Thymus (tissue), 11 donors: ENCODE measurements around the gene FOXF2. TPM values are rescaled to one million over a fixed set of nuclear protein-coding genes. Genes with fewer than 3 reads are reported as not detected.

ENCODE experiments used
- DNase-seq, 9 donors: peaks; one replicate each; pipeline ENCODE4 v3.0.0-alpha.2; 2013; ENCODE audit warnings: low spot score in 9 of 9, low read depth in 6 of 9, missing footprints in 1 of 9
- H3K27ac ChIP-seq, 2 donors: one replicate each; pipeline ENCODE4 v1.5.1; 2013; ENCODE audit warnings: control low read depth in 1 of 2, low read depth in 1 of 2, low read length in 1 of 2, mild to moderate bottlenecking in 1 of 2, moderate library complexity in 1 of 2
- H3K27me3 ChIP-seq, 2 donors: one replicate each; pipeline ENCODE4 v1.5.1; 2013; ENCODE audit warnings: low read length in 1 of 2; ENCODE audit not compliant: control insufficient read depth in 2 of 2, insufficient read depth in 1 of 2
- H3K36me3 ChIP-seq, 2 donors: one replicate each; pipeline ENCODE4 v1.5.1; 2013; ENCODE audit warnings: low read length in 1 of 2, mild to moderate bottlenecking in 1 of 2, moderate library complexity in 1 of 2; ENCODE audit not compliant: control insufficient read depth in 2 of 2, insufficient read depth in 2 of 2
- H3K4me1 ChIP-seq, 2 donors: one replicate each; pipeline ENCODE4 v1.5.1; 2013; ENCODE audit warnings: low read length in 2 of 2; ENCODE audit not compliant: control insufficient read depth in 2 of 2, insufficient read depth in 2 of 2
- H3K4me3 ChIP-seq, 2 donors: one replicate each; pipeline ENCODE4 v1.5.1; 2013; ENCODE audit warnings: low read length in 2 of 2, control low read depth in 1 of 2, mild to moderate bottlenecking in 1 of 2
- H3K9me3 ChIP-seq, 2 donors: one replicate each; pipeline ENCODE4 v1.5.1; 2013; ENCODE audit warnings: low read length in 1 of 2, mild to moderate bottlenecking in 1 of 2; ENCODE audit not compliant: control insufficient read depth in 2 of 2, insufficient read depth in 1 of 2
- WGBS: extraction: QIAGEN DNeasy Blood & Tissue Kit; methylation state at CpG from one replicate; pipeline ENCODE4 v1.1.7; 2013; 5-methylcytosine and 5-hydroxymethylcytosine counted together
- polyA plus RNA-seq: library from polyadenylated mRNA; stranded (reverse); fragments of 200-250 nt; gene quantifications from one replicate; pipeline ENCODE4 v1.2.3, GENCODE V29; 2013
- total RNA-seq: library from RNA; stranded (reverse); fragments of 120-200 nt; gene quantifications from one replicate; pipeline ENCODE4 v1.2.4, GENCODE V29; 2013
- donor health status: healthy.

FOXF2 gene
- total and polyA plus RNA-seq, 2 donors = 0.30 TPM; not detected in 1

DNA sequence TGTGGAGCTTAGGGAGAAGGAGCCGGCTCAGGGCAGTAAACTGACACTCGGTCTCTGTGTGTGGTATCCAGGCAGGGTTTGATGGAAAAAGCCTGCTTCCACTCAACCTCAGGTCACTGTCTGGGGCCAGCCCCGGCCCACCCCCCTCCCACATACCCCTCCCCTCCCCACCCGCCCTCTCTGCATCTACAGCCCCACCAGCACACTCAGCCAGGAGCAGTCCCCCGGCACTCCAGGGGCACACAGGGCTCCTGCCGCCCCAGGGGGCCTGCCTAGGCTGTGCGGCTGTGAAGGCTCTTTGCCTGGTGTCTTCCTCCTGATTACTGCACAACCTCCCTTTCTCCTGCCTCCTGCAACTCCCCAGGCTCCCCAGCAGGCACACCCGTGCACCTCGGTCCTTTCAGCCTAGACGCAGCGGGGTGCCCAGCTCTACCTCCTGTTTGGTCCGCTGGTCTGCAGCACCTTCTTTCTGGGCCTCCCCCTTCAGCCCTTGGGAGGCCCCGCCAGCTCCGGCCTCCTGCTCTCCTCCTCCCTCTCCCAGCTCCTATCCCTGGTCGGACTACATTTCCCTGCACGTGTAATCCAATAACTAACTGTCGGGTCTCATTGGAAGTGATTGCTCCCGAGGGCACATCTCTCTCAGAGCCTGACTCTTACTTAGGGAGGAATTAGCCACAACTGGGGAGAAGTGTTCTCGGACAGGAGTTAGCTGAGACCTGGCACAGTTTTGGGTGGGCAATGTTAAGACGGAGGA lies 1.3 kb upstream of the FOXF2 start:
- H3K27ac ChIP-seq = no peak overlapping the region
- H3K4me1 ChIP-seq = no peaks in the 10 kb centered on the region

DNA sequence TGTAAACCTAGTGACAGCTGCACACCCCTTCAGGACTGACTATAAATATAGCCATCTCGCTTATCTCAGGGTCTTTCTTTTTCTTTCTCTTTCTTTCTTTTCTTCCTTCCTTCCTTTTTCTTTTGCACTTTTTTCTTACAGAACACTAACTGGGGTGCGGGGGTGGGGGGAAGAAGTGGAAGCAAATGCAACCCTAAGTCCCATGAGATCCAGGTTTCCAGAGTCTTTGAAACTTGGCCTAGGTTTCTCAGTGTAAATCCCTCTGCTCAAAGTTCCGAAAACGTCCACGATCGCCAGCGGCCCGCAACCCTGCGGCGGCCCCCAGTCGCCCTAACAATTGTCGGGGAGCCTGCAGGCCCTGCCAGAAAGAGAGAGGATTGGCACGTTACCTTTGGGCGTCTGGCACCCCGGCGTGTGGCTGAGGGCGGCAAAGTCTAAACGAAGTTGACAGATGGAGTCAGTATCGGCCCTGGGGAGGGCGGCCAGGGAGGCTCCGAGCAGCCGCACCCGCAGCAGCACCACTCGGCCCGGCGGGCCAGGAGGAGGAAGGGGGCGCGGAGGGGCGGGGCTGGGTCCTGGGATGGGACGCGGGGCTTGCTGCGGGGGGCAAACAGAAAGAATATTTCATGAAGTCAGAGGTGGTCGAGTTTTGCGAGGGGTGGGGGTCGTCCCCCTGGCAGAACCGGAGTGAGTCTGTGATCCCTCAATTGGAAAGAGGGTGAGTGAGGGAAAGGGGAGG lies 577 bp upstream of the FOXF2 start:
- WGBS = 6% methylated on average over 36 of the region's 36 CpGs
- Histone ChIP-seq H3K27me3 (peaks cover 96% of the 10 kb centered on the region in 2 donors), H3K27ac (no peak overlapping the region), H3K36me3 (no peaks in the 10 kb centered on the region), H3K4me3 (no peak overlapping the region), H3K4me1 (no peaks in the 10 kb centered on the region), H3K9me3 (peaks cover 0 to 20% of the 10 kb centered on the region in 2 donors)
- no peak for DNase-seq

More for the DNA sequence above, 1.3 kb upstream of the FOXF2 start:
- no peak for DNase-seq
- Histone ChIP-seq H3K27me3 (peaks cover 96% of the 10 kb centered on the region in 2 donors), H3K36me3 (no peaks in the 10 kb centered on the region), H3K9me3 (peaks cover 0 to 20% of the 10 kb centered on the region in 2 donors), H3K4me3 (no peak overlapping the region)
- 9% methylated on average over 20 of the region's 20 CpGs for WGBS

DNA sequence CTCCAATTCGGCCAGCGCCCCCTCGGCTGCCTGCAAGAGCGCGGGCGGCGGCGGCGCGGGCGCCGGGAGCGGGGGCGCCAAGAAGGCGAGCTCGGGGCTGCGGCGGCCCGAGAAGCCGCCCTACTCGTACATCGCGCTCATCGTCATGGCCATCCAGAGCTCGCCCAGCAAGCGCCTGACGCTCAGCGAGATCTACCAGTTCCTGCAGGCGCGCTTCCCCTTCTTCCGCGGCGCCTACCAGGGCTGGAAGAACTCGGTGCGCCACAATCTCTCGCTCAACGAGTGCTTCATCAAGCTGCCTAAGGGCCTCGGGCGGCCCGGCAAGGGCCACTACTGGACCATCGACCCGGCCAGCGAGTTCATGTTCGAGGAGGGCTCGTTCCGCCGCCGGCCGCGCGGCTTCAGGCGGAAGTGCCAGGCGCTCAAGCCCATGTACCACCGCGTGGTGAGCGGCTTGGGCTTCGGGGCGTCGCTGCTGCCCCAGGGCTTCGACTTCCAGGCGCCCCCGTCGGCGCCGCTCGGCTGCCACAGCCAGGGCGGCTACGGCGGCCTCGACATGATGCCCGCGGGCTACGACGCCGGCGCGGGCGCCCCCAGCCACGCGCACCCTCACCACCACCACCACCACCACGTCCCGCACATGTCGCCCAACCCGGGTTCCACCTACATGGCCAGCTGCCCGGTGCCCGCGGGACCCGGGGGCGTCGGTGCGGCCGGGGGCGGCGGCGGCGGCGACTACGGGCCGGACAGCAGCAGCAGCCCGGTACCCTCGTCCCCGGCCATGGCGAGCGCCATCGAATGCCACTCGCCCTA lies 963 bp downstream of the FOXF2 start:
- no peaks in the 10 kb centered on the region for H3K4me1 ChIP-seq
- peak in 1 of 9 donors; percentile 25 for DNase-seq
- H3K27ac ChIP-seq = no peak overlapping the region
- 3% methylated on average over 106 of the region's 106 CpGs for WGBS
- no peaks in the 10 kb centered on the region for H3K36me3 ChIP-seq
- H3K27me3 ChIP-seq = peaks cover 95 to 96% of the 10 kb centered on the region in 2 donors
- peaks cover 0 to 8% of the 10 kb centered on the region in 2 donors for H3K9me3 ChIP-seq
- no peak overlapping the region for H3K4me3 ChIP-seq

DNA sequence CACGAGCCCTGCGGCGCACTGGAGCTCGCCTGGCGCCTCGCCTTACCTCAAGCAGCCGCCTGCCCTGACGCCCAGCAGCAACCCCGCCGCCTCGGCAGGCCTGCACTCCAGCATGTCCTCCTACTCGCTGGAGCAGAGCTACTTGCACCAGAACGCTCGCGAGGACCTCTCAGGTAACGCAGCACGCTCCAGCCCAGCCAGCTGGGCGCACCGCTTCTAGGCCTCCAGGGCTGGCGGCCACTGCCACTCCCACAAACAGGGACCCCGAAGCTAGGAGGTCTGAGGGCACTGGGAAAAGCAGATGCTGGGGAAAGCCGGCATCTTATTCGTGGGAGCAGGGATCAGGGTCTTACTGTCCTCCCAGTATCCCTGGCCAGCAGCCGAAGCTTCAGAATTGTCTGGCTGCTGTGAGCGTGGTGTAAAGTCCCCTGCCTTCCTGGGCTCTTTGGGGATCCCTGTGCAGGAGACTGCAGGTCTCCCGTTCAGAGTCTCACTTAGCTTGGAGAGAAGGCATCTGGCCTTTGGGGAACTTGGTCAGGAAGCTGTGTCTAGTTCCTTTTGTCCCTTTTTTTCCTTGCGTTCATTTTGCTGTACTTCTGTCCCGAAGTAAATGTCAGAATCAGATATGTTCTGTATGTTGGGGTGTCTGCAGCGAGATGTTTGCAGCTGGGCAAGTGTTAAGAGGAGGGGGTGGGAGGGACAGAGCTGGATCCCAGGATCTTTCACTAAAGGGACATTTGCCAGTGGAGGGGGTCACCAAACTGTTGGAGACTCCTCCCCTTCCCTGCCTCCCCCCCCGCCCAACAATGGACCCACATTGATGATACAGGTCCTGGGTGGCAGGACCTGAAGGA lies 1.8 kb downstream of the FOXF2 start:
- Histone ChIP-seq H3K27me3 (peaks cover 94 to 96% of the 10 kb centered on the region in 2 donors), H3K9me3 (peaks cover 0 to 2% of the 10 kb centered on the region in 2 donors), H3K4me3 (no peak overlapping the region), H3K27ac (no peak overlapping the region), H3K36me3 (no peaks in the 10 kb centered on the region), H3K4me1 (no peaks in the 10 kb centered on the region)
- no peak for DNase-seq
- 10% methylated on average over 30 of the region's 30 CpGs for WGBS

DNA sequence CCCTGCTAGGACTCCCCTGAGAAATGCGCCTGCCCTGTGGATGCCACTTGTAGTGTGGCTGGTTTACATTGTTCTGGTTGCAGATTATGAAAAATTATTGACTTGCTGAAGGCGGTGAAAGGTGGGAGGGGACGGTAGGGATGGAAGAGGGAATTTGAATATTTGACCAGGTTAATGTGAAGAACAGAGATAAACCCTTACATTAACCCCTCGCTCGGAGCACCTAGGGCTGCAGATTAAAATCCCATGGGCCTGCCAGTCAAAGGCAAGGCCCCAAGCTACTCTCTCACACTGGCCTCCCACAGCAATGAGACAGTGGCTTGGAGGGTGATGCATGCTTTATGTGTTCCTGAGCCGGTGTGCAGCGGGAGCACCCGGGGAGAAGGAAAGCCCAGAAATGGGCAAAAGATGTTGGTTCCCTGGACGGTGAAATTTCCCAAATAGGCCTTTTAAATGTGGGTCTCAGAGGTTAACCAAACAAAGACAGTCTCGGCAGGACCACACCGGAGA lies 2.5 kb downstream of the FOXF2 start:
- DNase-seq = no peak
- H3K36me3 ChIP-seq = no peaks in the 10 kb centered on the region
- 33% methylated on average over 11 of the region's 11 CpGs for WGBS
- H3K4me3 ChIP-seq = no peak overlapping the region
- H3K9me3 ChIP-seq = peaks cover 0 to 2% of the 10 kb centered on the region in 2 donors
- peaks cover 94 to 96% of the 10 kb centered on the region in 2 donors for H3K27me3 ChIP-seq
- H3K4me1 ChIP-seq = no peaks in the 10 kb centered on the region
- no peak overlapping the region for H3K27ac ChIP-seq

DNA sequence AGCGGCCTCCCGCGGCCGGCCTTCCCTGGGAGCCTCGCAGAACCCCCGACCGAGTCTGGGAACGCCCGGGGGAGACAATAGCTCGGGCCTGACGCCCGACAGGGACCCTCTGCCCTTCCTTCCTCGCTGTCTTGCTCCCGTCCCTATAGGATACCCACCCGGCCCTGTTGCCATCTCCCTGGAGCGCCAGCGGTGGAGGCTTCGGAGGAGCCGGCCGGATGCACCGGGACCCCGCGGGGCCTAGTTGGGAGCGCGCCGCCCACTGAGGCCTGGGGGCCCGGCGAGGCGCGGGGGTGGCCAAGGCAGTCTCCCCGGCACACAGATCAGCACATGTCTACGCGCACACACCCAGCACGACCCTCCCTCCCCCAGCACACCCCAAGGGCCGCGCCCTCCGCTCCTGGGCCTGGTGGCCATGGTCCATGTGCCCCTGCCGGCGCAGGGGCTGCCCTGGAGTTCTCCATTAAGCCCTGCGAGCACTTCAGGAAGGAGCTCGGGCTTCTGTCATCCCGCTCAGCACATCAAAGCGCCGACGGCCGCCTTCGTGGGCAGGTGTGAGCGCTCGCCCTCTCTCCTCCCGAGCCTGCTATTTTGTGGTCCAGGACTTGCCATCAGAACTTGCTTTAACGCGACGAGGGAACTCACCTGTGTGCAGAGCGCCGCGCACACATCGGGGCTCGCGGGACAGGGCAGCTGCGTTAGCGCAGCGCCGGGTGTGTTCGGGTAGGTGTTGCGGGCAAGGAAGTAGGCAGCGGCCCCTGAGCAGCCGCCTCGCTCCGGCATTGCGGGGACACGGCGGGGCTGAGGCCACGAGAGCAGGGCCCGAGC lies 3.7 kb downstream of the FOXF2 start:
- Histone ChIP-seq H3K4me1 (no peaks in the 10 kb centered on the region), H3K36me3 (no peaks in the 10 kb centered on the region), H3K4me3 (no peak overlapping the region), H3K9me3 (peaks cover 0 to 2% of the 10 kb centered on the region in 2 donors), H3K27me3 (peaks cover 86 to 95% of the 10 kb centered on the region in 2 donors), H3K27ac (no peak overlapping the region)
- no peak for DNase-seq
- 8% methylated on average over 74 of the region's 74 CpGs for WGBS

DNA sequence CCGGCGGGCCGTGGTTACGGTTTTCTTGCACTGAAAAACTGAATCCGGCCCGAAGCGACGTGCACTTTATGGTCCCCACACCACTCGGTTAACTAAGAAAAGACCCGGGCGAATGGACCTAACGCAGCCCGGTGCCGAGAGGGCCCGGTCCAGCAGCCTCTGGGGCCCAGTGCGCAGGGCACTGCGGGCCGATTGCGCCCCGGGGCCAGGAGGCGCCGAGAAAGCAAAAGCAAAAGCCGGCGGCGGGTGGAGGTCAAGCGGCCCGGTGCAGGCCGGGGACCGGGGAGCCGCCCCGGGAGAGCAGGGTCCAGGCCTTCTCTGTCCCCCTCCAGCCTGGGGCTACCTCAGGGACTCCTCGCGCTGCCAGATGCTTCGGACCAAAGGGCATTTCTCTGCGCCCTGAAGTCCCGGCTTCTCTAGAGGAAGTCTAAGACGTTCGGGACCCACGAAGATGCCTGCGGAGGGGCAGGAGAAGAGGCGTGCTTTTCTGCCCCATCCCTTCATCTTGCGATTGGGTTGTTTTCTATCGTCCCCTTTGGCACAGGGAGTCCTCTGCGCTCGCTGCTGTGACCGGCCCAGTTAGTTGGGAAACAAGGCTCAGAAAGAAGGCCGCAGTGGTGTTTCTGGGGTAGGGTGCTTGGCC lies 4.4 kb downstream of the FOXF2 start:
- Histone ChIP-seq H3K4me3 (no peak overlapping the region), H3K27ac (no peak overlapping the region), H3K36me3 (no peaks in the 10 kb centered on the region), H3K9me3 (peaks cover 0 to under 1% of the 10 kb centered on the region in 2 donors), H3K27me3 (peaks cover 79 to 91% of the 10 kb centered on the region in 2 donors), H3K4me1 (no peaks in the 10 kb centered on the region)
- no peak for DNase-seq
- 4% methylated on average over 47 of the region's 47 CpGs for WGBS
